Mesodermal cell (in vitro differentiated cells): ENCODE data around the gene DDX20.

ENCODE experiments used
- H3K27ac ChIP-seq: 2 replicates; pipeline ENCODE4 v1.7.0; 2013; ENCODE audit warnings: mild to moderate bottlenecking, low read depth, low read length, moderate library complexity; ENCODE audit not compliant: severe bottlenecking
- H3K36me3 ChIP-seq: 2 replicates; pipeline ENCODE4 v1.7.1; 2013; ENCODE audit warnings: mild to moderate bottlenecking, low read length, moderate library complexity; ENCODE audit not compliant: control insufficient read depth, insufficient read depth
- H3K4me1 ChIP-seq: one replicate; pipeline ENCODE4 v1.7.1; 2013; ENCODE audit warnings: mild to moderate bottlenecking, low read length; ENCODE audit not compliant: insufficient read depth, control insufficient read depth, poor library complexity, severe bottlenecking
- H3K4me3 ChIP-seq: 2 replicates; pipeline ENCODE4 v1.7.0; 2013; ENCODE audit warnings: low read length, control low read depth, mild to moderate bottlenecking; ENCODE audit not compliant: insufficient read depth, poor library complexity, severe bottlenecking; ENCODE audit errors: extremely low read depth
- H3K9me3 ChIP-seq: 2 replicates; pipeline ENCODE4 v1.7.1; 2013; ENCODE audit warnings: mild to moderate bottlenecking, low read length, moderate library complexity; ENCODE audit not compliant: control insufficient read depth
- WGBS, 2 experiments: methylation state at CpG; one replicate each; pipeline ENCODE4 v1.1.5; 2013; ENCODE audit warnings: missing lambda C conversion rate in 2 of 2; ENCODE audit not compliant: insufficient coverage in 2 of 2; 5-methylcytosine and 5-hydroxymethylcytosine counted together

DDX20 gene

DNA sequence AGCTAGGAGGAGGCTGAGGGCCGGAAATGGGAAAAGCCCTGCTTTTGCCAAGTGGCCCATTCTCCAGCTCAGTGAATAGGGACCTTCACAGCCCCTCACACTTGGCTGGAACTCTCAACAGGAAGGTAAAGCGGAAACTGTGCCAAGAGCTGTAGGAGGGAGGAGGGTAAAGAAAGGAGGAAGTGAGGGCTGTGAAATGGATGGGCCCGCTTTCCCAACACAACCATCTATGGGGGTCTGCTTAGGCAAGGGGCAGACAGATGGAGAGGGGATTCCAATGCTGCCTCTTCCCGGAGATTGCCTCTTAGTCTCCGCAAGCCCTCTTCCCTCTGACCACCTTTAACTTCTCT lies 21.7 kb upstream of the DDX20 start:
- Histone ChIP-seq H3K27ac (peak overlapping the region; percentile 37), H3K9me3 (no peaks in the 10 kb centered on the region), H3K36me3 (peaks cover 5% of the 10 kb centered on the region), H3K4me3 (no peak overlapping the region), H3K4me1 (peaks cover 42% of the 10 kb centered on the region)
- whole genome bisulfite sequencing, 2 experiments, result 83 to 98% methylated on average over 3 to 4 of the region's 5 CpGs

DNA sequence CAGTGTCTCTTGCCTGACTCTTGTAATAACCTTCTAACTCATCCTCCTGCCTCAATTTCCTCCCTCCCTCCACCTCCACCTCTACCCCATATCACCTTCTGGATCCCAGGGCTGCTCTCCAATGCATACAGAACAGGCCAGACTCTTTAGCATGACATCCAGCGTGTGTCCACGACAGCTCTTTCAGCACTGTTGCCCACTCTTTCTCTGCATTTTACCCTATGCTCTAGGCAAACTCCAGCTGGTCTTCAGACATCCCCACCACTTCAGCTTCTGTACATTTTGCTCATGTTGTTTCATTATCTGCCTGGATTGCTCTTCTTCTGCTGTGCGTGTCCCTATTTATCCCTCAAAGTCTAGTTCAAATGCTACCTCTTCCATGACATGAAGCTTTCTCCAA lies 21.3 kb upstream of the DDX20 start:
- H3K4me1 ChIP-seq, result peaks cover 42% of the 10 kb centered on the region
- H3K9me3 ChIP-seq, result no peaks in the 10 kb centered on the region
- H3K4me3 ChIP-seq, result no peak overlapping the region
- H3K36me3 ChIP-seq, result peaks cover 5% of the 10 kb centered on the region
- no peak overlapping the region for H3K27ac ChIP-seq
- 90 to 93% methylated on average over 3 of the region's 3 CpGs for WGBS, 2 experiments

DNA sequence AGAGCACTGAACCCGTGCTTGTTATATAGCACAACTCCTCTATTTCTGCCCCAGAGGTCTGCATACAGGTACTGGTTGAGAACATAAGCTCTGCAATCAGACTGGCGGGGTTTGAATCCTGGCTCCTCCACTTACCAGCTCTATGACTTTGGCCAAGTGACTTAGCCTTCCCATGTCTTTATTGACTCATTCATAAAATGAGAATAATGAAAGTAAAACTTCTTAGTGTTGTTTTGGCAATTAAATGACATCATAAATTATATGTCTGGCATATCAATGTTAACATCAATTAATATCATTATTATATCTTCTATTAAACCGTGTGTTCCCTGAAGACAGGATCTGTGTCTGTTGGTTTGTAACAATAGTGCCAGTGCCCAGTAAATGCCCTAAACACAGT lies 20.8 kb upstream of the DDX20 start:
- peaks cover 41% of the 10 kb centered on the region for H3K4me1 ChIP-seq
- H3K27ac ChIP-seq, result no peak overlapping the region
- WGBS, 2 experiments, result 86 to 100% methylated on average over 1 to 2 of the region's 3 CpGs
- no peak overlapping the region for H3K4me3 ChIP-seq
- H3K36me3 ChIP-seq, result peaks cover 5% of the 10 kb centered on the region
- H3K9me3 ChIP-seq, result no peaks in the 10 kb centered on the region

DNA sequence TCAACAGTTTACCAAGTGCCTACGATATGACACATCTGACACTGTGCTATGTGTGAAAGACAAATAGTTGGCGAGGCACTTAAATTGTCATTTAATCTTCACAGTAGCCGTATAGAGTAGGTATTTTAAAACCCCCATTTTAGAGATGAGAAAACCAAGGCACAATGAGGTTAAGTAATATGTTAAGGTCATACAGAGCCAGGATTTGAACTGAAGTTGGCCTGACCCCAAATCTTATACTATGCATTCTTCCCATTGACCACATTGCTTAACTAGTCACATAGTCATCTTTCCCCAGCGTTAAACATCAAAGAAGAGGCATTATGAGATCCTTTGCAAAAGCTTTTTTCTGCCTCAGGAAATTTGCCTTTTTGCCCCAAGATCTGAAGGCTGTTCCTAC lies 20.4 kb upstream of the DDX20 start:
- H3K4me3 ChIP-seq, result no peak overlapping the region
- H3K4me1 ChIP-seq, result peaks cover 36% of the 10 kb centered on the region
- no peak overlapping the region for H3K27ac ChIP-seq
- no peaks in the 10 kb centered on the region for H3K9me3 ChIP-seq
- WGBS, 2 experiments, result 90 to 96% methylated on average over 1 to 4 of the region's 4 CpGs
- H3K36me3 ChIP-seq, result peaks cover 5% of the 10 kb centered on the region

GRCh38 chr1:111735858-111736544 lies 19.7 kb upstream of the DDX20 start:
- whole genome bisulfite sequencing, 2 experiments, result 36 to 43% methylated on average over 6 of the region's 8 CpGs
- peaks cover 5% of the 10 kb centered on the region for H3K36me3 ChIP-seq
- no peak overlapping the region for H3K4me3 ChIP-seq
- H3K27ac ChIP-seq, result no peak overlapping the region
- no peaks in the 10 kb centered on the region for H3K9me3 ChIP-seq
- H3K4me1 ChIP-seq, result peaks cover 34% of the 10 kb centered on the region

GRCh38 chr1:111736548-111737215 lies 19.0 kb upstream of the DDX20 start:
- Histone ChIP-seq H3K36me3 (peaks cover 5% of the 10 kb centered on the region), H3K4me3 (no peak overlapping the region), H3K4me1 (peaks cover 34% of the 10 kb centered on the region), H3K9me3 (no peaks in the 10 kb centered on the region), H3K27ac (no peak overlapping the region)
- 66 to 88% methylated on average over 3 of the region's 4 CpGs for WGBS, 2 experiments

DNA sequence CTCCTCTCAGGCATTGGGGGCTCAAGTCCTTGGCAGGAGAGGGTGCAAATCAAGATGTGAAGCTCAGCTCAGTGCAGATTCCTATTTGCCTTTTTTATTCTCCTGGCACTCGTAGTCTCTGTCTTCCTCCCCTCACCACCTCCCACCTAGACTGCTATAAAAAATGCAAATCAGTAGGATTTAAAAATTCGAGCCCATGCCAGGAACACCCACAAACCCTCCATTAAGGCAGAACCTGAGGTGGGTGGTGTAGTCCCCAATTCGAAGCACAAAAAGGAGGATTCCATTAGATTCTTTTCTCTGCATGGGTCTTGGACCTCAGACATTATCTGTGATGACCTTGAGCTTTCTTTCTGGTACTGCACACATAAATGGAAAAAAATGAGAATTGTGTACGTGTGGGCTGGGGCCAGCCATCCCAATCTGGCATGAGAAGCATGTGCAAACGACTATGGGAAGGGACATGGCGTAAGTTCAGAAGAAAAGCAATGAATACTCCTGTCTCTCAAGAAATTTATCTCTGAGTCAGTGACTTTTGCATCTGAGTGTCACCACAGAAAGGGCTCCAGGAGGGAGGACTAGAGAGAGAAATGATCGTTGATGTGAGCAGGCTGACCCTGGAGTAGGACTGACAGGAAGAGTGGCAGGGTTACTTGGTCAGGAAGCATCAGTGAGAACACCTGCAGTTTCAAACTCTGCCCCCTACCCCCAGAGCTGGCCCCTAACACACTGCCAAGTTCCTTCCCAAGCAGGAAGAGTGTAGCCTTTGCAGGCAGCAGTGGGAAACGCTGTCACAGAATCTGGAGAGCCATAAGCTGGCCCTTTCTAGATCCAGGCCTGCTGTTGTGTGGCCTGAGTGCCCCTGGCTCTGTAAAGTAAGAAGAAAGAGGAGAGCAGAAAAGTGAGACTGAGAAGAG lies 18.2 kb upstream of the DDX20 start:
- H3K4me1 ChIP-seq, result peaks cover 34% of the 10 kb centered on the region
- no peak overlapping the region for H3K27ac ChIP-seq
- H3K4me3 ChIP-seq, result peak overlapping the region; percentile 70
- 34 to 55% methylated on average over 4 to 6 of the region's 8 CpGs for WGBS, 2 experiments
- no peaks in the 10 kb centered on the region for H3K9me3 ChIP-seq
- H3K36me3 ChIP-seq, result peaks cover 5% of the 10 kb centered on the region

DNA sequence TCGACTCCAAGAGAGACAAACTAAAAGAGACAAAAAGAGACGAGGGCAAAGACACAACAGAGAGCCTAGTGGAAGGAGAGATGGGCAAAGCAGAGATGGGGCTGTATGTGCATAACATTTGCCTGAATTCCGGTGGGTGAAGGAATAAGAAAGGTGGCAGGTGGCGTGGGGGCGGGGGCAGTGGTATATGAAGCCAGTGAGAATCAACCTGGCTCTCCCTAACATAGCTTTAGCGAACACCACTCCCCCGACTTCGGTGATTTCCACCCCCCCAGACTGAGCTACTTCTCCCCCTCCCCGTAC lies 17.6 kb upstream of the DDX20 start:
- H3K27ac ChIP-seq, result no peak overlapping the region
- H3K4me1 ChIP-seq, result peaks cover 39% of the 10 kb centered on the region
- peak overlapping the region; percentile 70 for H3K4me3 ChIP-seq
- no peaks in the 10 kb centered on the region for H3K9me3 ChIP-seq
- WGBS, 2 experiments, result 2 to 8% methylated on average over 5 to 7 of the region's 9 CpGs
- H3K36me3 ChIP-seq, result peaks cover 5% of the 10 kb centered on the region

GRCh38 chr1:111738436-111739193 lies 17.1 kb upstream of the DDX20 start:
- H3K27ac ChIP-seq, result no peak overlapping the region

GRCh38 chr1:111739194-111739924 lies 16.3 kb upstream of the DDX20 start, which contains the start of gene INKA2:
TSS of gene INKA2 (minus strand) at chr1:111739395. CDS start at chr1:111739242, 153 bp downstream.
- no peaks in the 10 kb centered on the region for H3K9me3 ChIP-seq
- H3K4me1 ChIP-seq, result peaks cover 40% of the 10 kb centered on the region
- peak within 1 kb of the TSS; percentile 86 for H3K27ac ChIP-seq
- H3K4me3 ChIP-seq, result peak within 1 kb of the TSS; percentile 70
- 0 to 1% methylated on average over 41 to 56 of the region's 59 CpGs for WGBS, 2 experiments
- H3K36me3 ChIP-seq, result peaks cover 5% of the 10 kb centered on the region

More at GRCh38 chr1:111738436-111739193, 17.1 kb upstream of the DDX20 start:
- Histone ChIP-seq H3K36me3 (peaks cover 5% of the 10 kb centered on the region), H3K9me3 (no peaks in the 10 kb centered on the region), H3K4me1 (peaks cover 41% of the 10 kb centered on the region), H3K4me3 (peak overlapping the region; percentile 70)
- WGBS, 2 experiments, result 0 to 1% methylated on average over 49 to 61 of the region's 61 CpGs
